Vagina (tissue), 2 donors: ENCODE results near the gene FHIP1A.

Source experiments
- POLR2A ChIP-seq, 2 donors: fragments of 450-650 bp; IDR thresholded peaks; one replicate each; pipeline ENCODE4 v1.6.1; 2017; ENCODE audit warnings: antibody characterized with exemption in 2 of 2, mild to moderate bottlenecking in 2 of 2, moderate library complexity in 2 of 2
- POLR2AphosphoS5 ChIP-seq, 2 donors: sonication (generic); formaldehyde crosslinking; IDR thresholded peaks; one replicate each; pipeline ENCODE4 v1.9.0; 2017; ENCODE audit warnings: antibody characterized with exemption in 2 of 2, mild to moderate bottlenecking in 2 of 2, low read depth in 1 of 2; ENCODE audit not compliant: insufficient read depth in 1 of 2
- TF ChIP-seq, protein P1 (sequence below), 3 experiments: fragments of 450-650 bp in 2 of 3; fragments of 200-600 bp in 1 of 3; sonication (generic) in 1 of 3; IDR thresholded peaks; one replicate each; pipeline ENCODE4 v1.5.1; 2017 to 2019; ENCODE audit warnings: antibody characterized with exemption in 3 of 3, mild to moderate bottlenecking in 2 of 3, moderate library complexity in 2 of 3

DNA sequence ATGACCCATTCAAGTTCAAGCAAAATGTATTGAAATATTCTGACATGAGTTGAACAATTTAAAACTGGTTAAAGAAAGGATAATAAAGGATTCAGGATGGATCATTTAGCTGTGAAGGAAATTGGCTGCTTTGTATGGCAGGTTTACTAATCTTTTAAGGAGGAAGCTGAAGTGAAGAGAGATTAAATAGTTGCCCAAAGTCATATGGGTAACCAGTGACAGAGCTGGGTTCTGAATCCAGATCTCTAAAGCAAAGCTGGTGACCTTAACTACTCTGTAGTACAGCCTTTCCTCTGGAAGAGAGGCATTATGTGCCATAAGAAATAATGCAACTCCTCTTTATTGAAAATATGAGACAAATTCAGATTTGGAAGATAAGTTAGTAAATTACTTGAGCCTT is 22.8 kb downstream of the FHIP1A start:
- TF ChIP-seq POLR2A (IDR thresholded peaks at IDR 0.05): no peak
- TF ChIP-seq, protein P1, sequence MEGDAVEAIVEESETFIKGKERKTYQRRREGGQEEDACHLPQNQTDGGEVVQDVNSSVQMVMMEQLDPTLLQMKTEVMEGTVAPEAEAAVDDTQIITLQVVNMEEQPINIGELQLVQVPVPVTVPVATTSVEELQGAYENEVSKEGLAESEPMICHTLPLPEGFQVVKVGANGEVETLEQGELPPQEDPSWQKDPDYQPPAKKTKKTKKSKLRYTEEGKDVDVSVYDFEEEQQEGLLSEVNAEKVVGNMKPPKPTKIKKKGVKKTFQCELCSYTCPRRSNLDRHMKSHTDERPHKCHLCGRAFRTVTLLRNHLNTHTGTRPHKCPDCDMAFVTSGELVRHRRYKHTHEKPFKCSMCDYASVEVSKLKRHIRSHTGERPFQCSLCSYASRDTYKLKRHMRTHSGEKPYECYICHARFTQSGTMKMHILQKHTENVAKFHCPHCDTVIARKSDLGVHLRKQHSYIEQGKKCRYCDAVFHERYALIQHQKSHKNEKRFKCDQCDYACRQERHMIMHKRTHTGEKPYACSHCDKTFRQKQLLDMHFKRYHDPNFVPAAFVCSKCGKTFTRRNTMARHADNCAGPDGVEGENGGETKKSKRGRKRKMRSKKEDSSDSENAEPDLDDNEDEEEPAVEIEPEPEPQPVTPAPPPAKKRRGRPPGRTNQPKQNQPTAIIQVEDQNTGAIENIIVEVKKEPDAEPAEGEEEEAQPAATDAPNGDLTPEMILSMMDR (IDR thresholded peaks at IDR 0.05): no peak
- TF ChIP-seq POLR2AphosphoS5 (IDR thresholded peaks at IDR 0.05; ENCODE audit: insufficient read depth in 1 of 2, low read depth in 1 of 2): no peak
